Upper lobe of right lung (tissue), 1 donor: Measurements from ENCODE around the gene CRB3. TPM values are rescaled to one million over a fixed set of nuclear protein-coding genes. Genes with fewer than 3 reads are reported as not detected.

ENCODE experiments used
- ATAC-seq: fragments of 200-7000 bp; cut with Tn5 transposase; one replicate; pipeline ENCODE4 v1.9.1; 2020; ENCODE audit warnings: mild to moderate bottlenecking, moderate library complexity
- DNase-seq: peaks from one replicate; pipeline ENCODE4 v3.0.0-alpha.2; 2020
- H3K27ac ChIP-seq: fragments of 200-600 bp; one replicate; pipeline ENCODE4 v1.8.0; 2022
- H3K27me3 ChIP-seq: fragments of 200-600 bp; one replicate; pipeline ENCODE4 v1.8.0; 2022; ENCODE audit warnings: mild to moderate bottlenecking
- H3K36me3 ChIP-seq: fragments of 200-600 bp; one replicate; pipeline ENCODE4 v1.8.0; 2022
- H3K4me1 ChIP-seq: fragments of 200-600 bp; one replicate; pipeline ENCODE4 v1.8.0; 2022
- H3K4me3 ChIP-seq: fragments of 200-600 bp; one replicate; pipeline ENCODE4 v1.8.0; 2022; ENCODE audit warnings: mild to moderate bottlenecking
- H3K9me3 ChIP-seq: fragments of 200-600 bp; one replicate; pipeline ENCODE4 v1.8.0; 2022
- intact Hi-C: fragments of 100-400 bp; cut with DNase I; formaldehyde crosslinking; loops from one replicate; pipeline ENCODE4 v1.11.0; 2022
- total RNA-seq: library from RNA; stranded (reverse); fragmentation: NEBNext Ultra II Directional; extraction: Animal tissue kit (Norgen Biotek cat#: 25700); gene quantifications from one replicate; pipeline ENCODE4 v1.2.1, GENCODE V29; 2021
- TF ChIP-seq, protein P1 (sequence below): fragments of 200-600 bp; IDR thresholded peaks from one replicate; pipeline ENCODE4 v1.8.0; 2022; ENCODE audit warnings: antibody characterized with exemption
- donor health status: DM: no; HTN: yes; CAD: no; lungs with severe emphysema.

Gene CRB3
- total RNA-seq, 1 donor from 2014 or later: 48.4 TPM

DNA sequence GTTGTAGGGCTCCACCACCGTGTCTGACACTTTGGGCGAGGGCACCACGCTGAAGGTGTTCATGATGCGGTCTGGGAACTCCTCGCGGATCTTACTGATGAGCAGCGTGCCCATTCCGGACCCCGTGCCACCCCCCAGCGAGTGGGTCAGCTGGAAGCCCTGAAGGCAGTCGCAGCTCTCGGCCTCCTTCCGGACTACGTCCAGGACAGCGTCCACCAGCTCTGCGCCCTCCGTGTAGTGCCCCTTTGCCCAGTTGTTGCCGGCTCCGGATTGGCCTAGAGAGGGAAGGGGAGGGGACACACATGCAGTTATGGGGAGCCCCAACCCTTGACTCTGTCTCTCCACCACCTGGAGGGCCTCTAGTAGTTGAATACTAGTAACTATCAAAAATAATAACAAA lies 31.9 kb downstream of the CRB3 start:
- H3K9me3 ChIP-seq: no peaks in the 10 kb centered on the region
- H3K27me3 ChIP-seq: peaks cover 3% of the 10 kb centered on the region
- no peaks in the 10 kb centered on the region for H3K36me3 ChIP-seq
- DNase-seq (no peak), ATAC-seq (no peak)
- intact Hi-C loops: no loop called here
- H3K4me1 ChIP-seq: no peaks in the 10 kb centered on the region
- no peak overlapping the region for H3K4me3 ChIP-seq
- H3K27ac ChIP-seq: no peak overlapping the region
- TF ChIP-seq, protein P1, sequence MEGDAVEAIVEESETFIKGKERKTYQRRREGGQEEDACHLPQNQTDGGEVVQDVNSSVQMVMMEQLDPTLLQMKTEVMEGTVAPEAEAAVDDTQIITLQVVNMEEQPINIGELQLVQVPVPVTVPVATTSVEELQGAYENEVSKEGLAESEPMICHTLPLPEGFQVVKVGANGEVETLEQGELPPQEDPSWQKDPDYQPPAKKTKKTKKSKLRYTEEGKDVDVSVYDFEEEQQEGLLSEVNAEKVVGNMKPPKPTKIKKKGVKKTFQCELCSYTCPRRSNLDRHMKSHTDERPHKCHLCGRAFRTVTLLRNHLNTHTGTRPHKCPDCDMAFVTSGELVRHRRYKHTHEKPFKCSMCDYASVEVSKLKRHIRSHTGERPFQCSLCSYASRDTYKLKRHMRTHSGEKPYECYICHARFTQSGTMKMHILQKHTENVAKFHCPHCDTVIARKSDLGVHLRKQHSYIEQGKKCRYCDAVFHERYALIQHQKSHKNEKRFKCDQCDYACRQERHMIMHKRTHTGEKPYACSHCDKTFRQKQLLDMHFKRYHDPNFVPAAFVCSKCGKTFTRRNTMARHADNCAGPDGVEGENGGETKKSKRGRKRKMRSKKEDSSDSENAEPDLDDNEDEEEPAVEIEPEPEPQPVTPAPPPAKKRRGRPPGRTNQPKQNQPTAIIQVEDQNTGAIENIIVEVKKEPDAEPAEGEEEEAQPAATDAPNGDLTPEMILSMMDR: no peak

DNA sequence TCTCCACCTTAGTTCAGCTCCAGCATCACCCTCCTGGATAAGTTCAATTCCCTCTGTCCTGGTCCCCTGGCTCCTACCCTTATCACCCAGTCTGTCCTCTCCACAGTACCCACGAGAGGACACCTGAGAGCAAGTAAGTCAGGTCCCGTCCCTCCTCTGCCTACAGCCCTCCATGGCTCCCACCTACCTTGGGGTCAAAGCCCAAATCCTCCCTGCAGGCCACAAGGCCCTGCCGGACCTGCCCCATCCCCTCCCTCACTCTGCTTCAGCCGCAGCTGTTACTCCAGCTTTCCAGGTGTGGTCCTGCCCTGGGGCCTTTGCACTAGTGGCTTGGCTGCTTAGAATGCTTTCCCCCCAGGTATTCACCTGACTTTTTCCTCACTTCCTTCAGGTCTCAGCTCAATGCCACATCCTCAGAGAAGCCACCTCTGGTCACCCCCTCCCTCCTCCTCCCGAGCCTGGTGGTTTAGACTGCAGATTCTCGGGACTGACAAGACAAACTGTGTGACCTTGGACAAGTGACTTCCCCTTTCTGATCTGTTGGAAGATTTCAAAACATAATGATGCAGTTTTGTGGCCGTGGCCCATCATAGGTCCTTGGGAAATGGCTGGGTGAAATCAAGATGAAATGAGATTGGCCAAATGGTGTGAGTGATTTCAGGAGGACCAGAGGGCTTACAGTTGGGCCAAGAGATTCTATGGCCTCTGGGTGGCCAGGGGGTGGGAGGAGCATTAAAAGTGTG lies 34.4 kb downstream of the CRB3 start:
- intact Hi-C loops: no loop called here
- DNase-seq (no peak), ATAC-seq (peak; percentile 71)

GRCh38 chr19:6499052-6499790 lies 35.1 kb downstream of the CRB3 start:
- ATAC-seq: no peak
- Histone ChIP-seq H3K27ac (no peak overlapping the region), H3K36me3 (no peaks in the 10 kb centered on the region), H3K9me3 (no peaks in the 10 kb centered on the region), H3K27me3 (peaks cover 29% of the 10 kb centered on the region), H3K4me3 (no peak overlapping the region), H3K4me1 (peaks cover 10% of the 10 kb centered on the region)
- DNase-seq: no peak
- intact Hi-C loops: no loop called here
- TF ChIP-seq, protein P1: no peak

More for the DNA sequence above, 34.4 kb downstream of the CRB3 start:
- TF ChIP-seq, protein P1: no peak
- no peaks in the 10 kb centered on the region for H3K36me3 ChIP-seq
- H3K4me3 ChIP-seq: no peak overlapping the region
- no peak overlapping the region for H3K27ac ChIP-seq
- H3K27me3 ChIP-seq: peaks cover 28% of the 10 kb centered on the region
- H3K9me3 ChIP-seq: no peaks in the 10 kb centered on the region
- peaks cover 10% of the 10 kb centered on the region for H3K4me1 ChIP-seq

DNA sequence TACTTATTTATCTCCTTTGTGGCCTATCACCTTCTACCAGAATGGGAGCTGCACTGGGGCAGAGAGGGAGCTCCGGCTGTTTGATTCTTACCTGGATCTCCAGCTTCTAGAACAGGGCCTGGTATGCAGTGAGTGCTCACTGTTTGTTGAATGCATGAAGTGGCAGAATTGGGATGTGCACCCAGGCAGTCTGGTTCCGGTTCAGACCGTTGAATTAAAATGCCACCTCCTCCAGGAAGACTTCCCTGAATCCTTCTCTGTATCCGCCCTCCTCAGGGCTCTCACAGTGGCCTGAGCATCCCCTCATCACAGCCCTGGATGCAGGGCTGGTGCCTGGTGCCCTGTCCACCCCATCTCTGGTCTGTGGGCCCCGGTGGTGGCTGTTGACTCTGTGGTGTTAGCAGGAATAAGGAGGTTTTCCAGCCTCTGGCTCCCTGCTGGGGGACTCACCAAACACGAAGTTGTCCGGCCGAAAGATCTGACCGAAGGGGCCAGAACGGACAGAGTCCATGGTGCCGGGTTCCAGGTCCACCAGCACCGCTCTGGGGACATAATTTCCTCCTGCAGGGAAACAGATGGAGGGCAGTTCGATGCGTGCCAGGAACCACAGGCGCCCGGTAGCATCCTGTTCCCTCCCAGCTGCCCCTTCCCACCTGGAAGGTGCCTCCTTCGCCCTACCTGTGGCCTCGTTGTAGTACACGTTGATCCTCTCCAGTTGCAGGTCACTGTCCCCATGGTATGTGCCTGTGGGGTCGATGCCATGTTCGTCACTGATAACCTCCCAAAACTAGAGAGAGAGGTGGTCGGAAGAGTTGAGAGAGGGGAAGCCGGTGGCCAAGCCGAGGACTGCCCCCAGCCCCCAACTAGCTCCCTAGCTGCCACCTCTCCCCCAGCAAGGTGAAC lies 37.0 kb downstream of the CRB3 start:
- H3K4me3 ChIP-seq: peak overlapping the region; percentile 39
- TF ChIP-seq, protein P1: no peak
- no peak for DNase-seq
- H3K36me3 ChIP-seq: no peaks in the 10 kb centered on the region
- H3K27me3 ChIP-seq: peaks cover 29% of the 10 kb centered on the region
- peaks cover 10% of the 10 kb centered on the region for H3K4me1 ChIP-seq
- ATAC-seq: no peak
- no peak overlapping the region for H3K27ac ChIP-seq
- H3K9me3 ChIP-seq: no peaks in the 10 kb centered on the region
- intact Hi-C loops: no loop called here
